Inflammatory macrophage treated with lipopolysaccharide for 4 hours (primary cell): ENCODE results near the gene ATP5F1D.
"Not testable (repeated sequence)": the region's sequence is repeated elsewhere in the genome, so short reads cannot be mapped to it uniquely, and the experiment has no call there.

Experiments
- DNase-seq: peaks from one replicate; pipeline ENCODE4 v3.0.0-alpha.2; 2020

ATP5F1D gene

DNA sequence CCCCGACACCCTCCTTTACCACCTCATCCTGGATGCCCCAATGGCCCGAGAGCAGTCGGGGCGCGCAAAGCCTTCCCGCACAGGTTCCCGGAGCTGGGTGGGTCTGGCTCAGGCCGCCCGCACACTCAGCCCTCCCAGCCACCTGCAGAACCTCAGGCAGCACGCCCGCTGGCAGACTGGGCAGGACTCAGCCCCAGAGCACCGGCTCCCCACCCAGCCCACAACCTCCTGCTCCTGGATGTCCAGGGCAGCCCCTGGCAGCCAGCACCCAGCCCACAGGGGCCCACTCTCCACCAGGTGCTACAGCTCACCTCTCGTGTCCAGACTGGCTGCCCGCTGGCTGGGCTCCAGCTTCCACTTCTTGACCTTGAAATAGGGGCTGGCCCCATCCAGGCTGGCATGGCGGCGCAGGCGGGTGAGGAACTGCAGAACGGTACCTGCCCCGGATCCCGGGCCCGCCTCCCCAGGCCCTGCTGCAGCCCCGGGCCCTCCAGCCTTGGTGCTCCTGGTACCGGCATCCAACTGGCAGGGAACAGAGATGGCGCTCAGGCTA, 8.4 kb upstream of the ATP5F1D start:
- DNase-seq = no peak

- no peak for DNase-seq
Measured at GRCh38 chr19:1234051-1234954, 7.2 kb upstream of the ATP5F1D start.

- no peak for DNase-seq
Measured at GRCh38 chr19:1234955-1235380, 6.6 kb upstream of the ATP5F1D start.

GRCh38 chr19:1235625-1236538, 5.7 kb upstream of the ATP5F1D start:
- no peak for DNase-seq

GRCh38 chr19:1236576-1236975, 5.0 kb upstream of the ATP5F1D start:
- DNase-seq = no peak

GRCh38 chr19:1237027-1237659, 4.4 kb upstream of the ATP5F1D start:
- DNase-seq = no peak

DNA sequence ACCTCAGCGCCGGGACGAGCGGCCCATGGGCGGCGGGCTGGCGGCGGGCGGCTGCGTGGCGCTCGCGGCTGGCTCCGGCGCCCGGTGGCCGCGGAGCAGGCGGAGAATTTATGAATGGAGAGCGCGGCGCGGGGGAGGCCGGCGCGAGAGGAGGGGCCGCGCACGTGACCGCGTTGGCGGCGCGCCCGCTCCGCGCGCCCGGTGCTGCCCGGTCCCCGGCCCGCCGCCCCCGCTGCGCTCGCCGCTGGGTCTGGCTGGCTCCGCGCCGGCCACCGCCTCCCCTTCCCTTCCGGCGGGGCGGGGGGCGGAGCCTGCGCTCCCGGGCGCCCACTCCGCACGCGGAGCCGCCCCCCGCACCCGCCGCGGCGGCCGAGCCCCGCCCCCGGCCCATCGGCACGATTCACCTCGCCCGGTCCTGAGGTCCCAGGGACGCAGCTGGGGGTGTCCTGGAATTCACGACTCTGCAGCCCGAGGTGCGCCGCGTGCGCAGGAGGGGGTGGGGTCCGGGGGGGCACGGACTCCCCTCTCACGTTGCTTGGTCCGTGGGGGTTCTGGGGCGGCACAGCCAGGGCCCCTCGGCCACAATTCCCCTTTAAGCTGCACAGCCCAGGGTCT, 3.7 kb upstream of the ATP5F1D start, which contains the start of gene CBARP:
CBARP (minus strand) TSS at position 252 of the 615 bp plus-strand sequence. CDS start 1,905 bp downstream, outside the sequence.
- no peak for DNase-seq

DNA sequence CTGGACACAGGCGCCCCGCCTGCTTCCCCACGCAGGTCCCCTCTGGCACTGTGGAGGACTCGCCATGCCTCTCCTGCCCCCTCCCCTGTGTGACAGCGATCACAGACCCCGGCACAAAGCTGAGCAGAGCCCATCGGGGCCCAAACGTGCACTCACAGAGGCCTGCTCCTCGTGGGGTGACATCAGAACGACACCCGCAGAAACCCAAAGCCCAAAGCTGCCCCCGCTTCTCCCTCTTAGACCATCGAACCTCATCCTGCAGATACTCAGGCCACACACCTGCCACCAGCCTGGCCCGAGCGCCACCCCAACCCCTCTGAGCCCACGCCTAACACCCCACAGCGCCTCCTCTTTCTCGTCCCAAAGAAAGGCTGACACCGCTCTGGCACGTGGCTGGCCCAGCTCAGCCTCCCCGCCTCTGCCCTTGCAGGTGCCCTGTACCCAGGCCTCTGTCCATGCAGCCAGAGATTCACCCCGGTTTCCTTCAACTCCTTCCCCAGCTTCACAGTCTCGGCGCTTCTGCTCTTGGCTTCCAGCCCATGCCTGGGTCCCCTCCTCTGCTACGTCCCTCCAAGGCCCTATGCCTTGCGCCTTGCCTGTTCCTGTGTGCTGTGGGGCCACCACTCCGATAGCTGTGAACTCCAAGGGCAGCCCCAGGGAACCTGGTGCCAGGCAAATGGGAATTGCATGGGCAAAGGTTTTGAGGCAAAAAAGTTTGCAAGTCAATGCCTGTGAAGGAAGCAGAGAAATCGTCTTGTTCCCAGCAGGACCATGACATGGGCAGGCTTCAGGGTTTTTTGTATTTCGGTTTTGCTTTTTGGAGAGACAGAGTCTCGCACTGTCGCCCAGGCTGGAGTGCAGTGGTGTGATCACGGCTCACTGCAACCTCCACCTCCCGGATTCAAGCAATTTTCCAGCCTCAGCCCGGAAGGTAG, 2.9 kb upstream of the ATP5F1D start:
- DNase-seq = no peak

DNA sequence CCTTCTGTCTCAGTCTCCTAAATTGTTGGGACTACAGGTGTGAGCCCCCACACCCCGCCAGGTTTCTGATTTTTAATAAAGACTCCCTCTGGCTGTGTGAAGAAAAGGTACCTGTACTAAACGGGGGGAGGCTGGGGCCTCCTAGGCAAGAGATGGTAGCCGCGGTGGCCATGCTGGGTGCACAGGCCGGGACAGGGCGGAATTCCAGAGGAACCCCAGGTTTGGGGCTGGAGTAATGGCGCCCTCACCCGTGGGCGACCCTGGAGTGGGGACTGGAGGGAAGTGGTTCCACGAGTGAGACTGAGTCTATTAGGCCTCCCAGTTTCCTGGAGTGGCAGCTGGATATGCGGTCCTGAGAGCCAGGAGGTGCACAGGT, 2.1 kb upstream of the ATP5F1D start:
- DNase-seq = no peak

- peak; percentile 94 for DNase-seq
Measured at GRCh38 chr19:1239796-1240737, 1.5 kb upstream of the ATP5F1D start.

DNA sequence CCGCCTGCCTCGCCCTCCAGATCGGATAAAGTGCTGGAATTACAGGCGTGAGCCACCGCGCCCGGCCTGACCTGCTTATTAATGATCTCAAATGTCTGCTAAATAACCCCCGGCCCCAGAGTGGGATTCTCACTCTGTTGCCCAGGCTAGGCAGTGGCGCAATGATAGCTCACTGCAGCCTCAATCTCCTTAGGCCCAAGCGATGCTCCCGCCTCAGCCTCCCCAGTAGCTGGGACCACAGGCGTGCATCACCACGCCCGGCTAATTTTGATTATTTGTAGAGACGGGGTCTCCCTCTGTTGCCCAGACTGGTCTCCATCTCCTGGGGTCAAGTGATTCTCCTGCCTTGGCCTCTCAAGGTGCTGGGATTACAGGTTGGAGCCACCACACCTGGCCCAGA, 626 bp upstream of the ATP5F1D start:
- DNase-seq = no peak

DNA sequence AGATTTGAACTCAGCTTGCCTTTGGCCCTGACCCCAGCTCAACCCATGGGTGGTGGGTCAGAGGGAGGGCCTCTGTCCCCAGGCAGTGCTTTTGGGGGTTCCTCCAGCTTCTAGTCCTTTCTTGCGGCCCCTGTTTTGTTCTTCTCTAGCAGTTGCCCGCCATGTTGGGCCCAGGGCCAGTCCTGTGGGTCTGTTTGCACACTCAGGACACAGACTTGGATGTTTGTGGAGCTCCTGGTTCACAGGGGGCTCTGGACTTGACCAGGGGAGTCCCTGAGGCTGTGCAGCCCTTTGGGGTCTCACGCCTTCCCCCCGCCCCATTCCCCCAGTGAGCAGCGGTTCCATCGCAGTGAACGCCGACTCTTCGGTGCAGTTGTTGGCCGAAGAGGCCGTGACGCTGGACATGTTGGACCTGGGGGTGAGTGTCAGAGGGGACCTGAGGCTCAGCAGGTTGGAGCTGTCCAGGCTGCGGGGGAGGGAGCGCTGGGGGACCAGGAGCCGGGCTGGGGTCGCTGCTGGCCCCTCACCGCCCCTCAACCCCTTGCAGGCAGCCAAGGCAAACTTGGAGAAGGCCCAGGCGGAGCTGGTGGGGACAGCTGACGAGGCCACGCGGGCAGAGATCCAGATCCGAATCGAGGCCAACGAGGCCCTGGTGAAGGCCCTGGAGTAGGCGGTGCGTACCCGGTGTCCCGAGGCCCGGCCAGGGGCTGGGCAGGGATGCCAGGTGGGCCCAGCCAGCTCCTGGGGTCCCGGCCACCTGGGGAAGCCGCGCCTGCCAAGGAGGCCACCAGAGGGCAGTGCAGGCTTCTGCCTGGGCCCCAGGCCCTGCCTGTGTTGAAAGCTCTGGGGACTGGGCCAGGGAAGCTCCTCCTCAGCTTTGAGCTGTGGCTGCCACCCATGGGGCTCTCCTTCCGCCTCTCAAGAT, 2.5 kb downstream of the ATP5F1D start:
- peak; percentile 81 for DNase-seq

GRCh38 chr19:1244693-1245451, 3.3 kb downstream of the ATP5F1D start:
- peak; percentile 82 for DNase-seq

GRCh38 chr19:1245494-1246264, 4.1 kb downstream of the ATP5F1D start:
- no peak for DNase-seq

GRCh38 chr19:1246265-1247087, 4.9 kb downstream of the ATP5F1D start:
- not testable (repeated sequence) for DNase-seq

DNA sequence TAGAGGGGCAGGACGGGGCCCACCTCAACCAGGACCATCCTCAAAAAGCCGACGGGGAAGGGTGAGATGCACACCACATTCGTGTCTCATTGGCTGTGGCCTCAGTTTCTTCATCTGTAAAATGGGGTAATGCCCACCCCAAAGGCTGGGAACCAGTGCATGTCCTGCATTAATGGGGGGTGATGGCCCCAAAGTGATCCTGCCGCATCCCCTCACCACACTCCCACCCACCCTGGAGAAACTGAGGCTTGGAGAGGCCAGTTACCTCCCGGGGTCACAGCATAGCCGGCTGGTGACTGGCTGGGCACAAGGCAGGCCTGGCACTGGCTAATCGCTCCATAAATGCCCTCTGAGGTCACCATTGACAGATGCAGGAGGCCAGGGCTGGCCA, 6.2 kb downstream of the ATP5F1D start:
- no peak for DNase-seq
